ENCODE data around the gene ITPRIPL1.

Gene ITPRIPL1

DNA sequence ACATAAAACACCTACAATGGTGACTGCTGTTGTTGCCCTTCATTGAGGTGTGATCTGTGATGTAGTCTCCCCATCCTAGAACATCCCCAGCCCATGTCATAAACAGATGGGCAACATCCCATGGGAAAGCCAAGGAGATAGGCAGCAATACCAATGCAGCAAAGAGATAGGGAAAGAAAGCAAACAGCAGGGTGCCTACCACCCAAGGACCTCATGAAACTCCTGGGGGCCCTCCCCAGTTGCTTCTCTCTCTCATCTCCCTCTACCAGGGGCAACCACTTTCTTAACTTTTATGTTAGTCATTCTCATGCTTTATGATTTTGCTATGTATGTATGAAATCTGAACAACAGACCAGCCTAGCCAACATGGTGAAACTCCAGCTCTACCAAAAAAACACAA, 8.1 kb upstream of the ITPRIPL1 start:
- DNase-seq (ENCODE audit: insufficient read length, low spot score) (no peak), FAIRE-seq (no peak)
- TF ChIP-seq, protein P1, sequence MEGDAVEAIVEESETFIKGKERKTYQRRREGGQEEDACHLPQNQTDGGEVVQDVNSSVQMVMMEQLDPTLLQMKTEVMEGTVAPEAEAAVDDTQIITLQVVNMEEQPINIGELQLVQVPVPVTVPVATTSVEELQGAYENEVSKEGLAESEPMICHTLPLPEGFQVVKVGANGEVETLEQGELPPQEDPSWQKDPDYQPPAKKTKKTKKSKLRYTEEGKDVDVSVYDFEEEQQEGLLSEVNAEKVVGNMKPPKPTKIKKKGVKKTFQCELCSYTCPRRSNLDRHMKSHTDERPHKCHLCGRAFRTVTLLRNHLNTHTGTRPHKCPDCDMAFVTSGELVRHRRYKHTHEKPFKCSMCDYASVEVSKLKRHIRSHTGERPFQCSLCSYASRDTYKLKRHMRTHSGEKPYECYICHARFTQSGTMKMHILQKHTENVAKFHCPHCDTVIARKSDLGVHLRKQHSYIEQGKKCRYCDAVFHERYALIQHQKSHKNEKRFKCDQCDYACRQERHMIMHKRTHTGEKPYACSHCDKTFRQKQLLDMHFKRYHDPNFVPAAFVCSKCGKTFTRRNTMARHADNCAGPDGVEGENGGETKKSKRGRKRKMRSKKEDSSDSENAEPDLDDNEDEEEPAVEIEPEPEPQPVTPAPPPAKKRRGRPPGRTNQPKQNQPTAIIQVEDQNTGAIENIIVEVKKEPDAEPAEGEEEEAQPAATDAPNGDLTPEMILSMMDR (IDR thresholded peaks at IDR 0.05; ENCODE audit: insufficient read depth, missing control alignments): no peak

DNA sequence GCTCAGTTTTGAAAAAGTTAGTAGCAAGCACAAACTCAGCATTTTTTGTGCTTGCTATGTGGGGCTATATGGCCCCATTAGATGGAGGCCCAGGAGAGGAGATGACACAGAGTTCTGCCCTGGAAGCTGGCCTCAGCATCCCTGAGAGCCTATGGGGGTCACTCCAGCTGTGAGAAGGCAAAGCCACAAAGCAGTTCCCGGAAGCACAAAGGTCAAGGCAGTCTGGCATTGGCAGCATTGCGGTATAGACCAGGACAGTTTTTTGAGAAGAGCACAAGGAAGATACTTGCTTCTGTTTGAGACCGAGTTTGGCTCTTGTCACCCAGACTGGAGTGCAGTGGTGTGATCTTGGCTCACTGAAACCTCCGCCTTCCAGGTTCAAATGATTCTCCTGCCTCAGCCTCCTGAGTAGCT, 7.5 kb upstream of the ITPRIPL1 start:
- FAIRE-seq (no peak), DNase-seq (ENCODE audit: insufficient read length, low spot score) (no peak)
- TF ChIP-seq, protein P1 (IDR thresholded peaks at IDR 0.05; ENCODE audit: insufficient read depth, missing control alignments): no peak

DNA sequence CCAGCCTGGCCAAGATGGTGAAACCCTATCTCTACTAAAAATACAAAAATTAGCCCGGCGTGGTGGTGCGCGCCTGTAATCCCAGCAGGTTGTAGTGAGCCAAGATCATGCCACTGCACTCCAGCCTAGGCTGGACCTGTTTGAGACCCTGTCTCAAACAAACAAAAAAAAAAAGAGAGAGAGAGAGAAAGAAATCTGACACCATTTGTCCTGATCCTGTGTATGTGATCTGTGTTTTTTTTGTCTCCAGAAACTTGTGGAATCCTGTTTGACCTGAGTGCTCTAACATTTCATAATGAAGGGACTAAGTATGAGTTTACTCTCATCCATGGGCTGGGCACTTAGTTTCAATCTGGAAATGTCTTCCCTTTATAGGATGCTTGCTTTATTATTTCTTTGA, 6.4 kb upstream of the ITPRIPL1 start:
- TF ChIP-seq, protein P1 (IDR thresholded peaks at IDR 0.05; ENCODE audit: insufficient read depth, missing control alignments): no peak
- FAIRE-seq (no peak), DNase-seq (ENCODE audit: insufficient read length, low spot score) (no peak)

DNA sequence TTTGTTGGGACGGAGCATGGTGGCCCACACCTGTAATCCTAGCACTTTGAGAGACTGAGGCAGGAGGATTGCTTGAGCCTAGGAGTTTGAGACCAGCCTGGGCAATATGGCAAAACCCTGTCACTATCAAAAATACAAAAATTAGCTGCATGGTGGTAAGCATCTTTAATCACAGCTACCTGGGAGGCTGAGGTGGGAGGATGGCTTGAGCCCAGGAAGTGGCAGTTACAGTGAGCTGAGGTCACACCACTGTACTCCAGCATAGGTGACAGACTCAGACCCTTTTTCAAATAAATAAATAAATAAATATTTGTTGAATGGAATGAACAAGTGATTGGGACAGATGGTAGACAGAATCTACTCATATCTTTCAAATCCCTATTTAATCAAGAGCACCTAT, 5.7 kb upstream of the ITPRIPL1 start:
- TF ChIP-seq, protein P1 (IDR thresholded peaks at IDR 0.05; ENCODE audit: insufficient read depth, missing control alignments): no peak
- DNase-seq (ENCODE audit: insufficient read length, low spot score) (no peak), FAIRE-seq (no peak)

DNA sequence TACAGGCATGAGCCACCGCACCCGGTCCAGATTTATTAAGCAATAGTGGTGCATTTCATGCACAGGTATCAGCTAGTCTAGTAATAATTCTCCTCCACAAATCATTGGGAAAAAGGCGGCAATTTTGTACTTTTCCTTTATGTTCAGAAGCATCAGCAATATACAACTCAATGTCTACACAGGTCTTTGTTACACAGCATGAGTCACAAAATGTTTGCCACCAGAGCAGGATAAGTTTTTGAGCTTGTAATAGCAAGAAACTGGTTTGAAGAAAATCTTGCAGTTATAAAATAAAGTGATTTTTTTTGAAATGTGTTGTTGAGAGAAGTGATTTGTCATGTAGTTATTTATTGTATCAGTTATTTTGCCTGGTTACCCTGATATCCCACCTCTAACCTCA, 4.8 kb upstream of the ITPRIPL1 start:
- no peak for FAIRE-seq
- TF ChIP-seq, protein P1 (IDR thresholded peaks at IDR 0.05; ENCODE audit: insufficient read depth, missing control alignments): no peak
- no peak for DNase-seq (ENCODE audit: insufficient read length, low spot score)

DNA sequence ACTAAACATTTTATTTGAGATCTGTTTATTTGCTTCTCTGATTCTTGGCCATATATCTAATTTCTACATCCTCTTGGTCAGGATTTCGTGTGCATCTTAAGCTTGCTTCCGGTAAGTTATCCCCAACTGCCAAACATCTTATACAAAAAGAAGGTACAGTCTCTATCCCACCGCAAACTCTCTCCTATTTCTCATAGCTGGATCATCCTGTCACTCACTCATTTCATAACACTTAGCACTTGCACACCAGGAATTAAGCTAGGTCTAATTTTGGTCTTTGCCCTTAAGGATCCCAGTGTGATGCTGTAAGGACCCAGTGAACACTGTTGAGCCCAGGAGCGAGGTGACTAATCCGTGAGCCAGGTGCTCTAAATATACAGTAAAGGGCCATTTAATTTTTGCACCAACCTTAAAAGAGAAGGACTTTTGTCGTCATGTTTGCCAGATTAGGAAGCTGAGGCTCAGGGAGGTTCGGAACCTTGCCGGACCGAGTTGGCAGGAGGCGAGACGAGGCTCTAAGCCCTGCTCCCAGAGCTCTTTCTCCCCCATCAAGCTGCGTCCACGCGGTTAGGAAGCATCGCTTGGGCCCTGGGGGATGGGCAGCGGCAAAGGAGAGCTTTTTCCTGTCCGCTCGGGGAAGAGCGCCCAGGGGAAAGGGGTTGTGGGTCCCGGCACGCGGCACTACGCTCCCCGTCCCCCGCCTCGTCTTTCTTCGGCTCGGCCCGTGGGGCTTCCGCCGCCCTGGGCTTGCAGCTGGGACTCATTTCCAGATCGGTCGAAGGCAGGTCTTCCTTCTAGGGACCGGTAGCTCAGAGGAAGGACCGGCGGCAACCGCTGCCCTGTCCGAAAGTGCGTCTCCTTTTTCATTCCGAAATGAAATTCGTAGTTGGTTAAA, 4.1 kb upstream of the ITPRIPL1 start:
- no peak for DNase-seq (ENCODE audit: insufficient read length, low spot score)
- TF ChIP-seq, protein P1 (IDR thresholded peaks at IDR 0.05; ENCODE audit: insufficient read depth, missing control alignments): no peak
- no peak for FAIRE-seq

DNA sequence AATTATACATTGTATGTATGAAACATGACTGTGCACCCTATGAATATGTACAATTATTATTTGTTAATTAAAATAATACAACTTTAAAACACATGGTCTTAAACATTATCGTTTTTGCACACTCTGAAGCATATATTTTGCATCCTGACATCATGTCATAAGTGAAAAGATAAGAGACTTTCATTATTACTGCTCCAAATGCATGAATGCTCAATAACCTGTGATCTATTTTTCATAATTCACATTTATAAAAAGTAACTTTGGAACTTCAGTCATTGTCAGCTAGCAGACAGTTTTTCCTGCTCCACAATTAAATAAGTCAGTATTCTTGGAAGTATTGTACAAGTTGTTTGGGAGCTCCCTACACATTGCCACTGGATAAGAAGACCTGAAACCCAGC, 1.3 kb upstream of the ITPRIPL1 start:
- DNase-seq (ENCODE audit: insufficient read length, low spot score): no peak
- TF ChIP-seq, protein P1 (IDR thresholded peaks at IDR 0.05; ENCODE audit: insufficient read depth, missing control alignments): no peak
- FAIRE-seq: no peak

All from D721Med (cell line).